Measurements from ENCODE around the gene NAPG.

Gene NAPG

GRCh38 chr18:10482985-10483949 is 42.6 kb upstream of the NAPG start:
- TF ChIP-seq, protein P1, sequence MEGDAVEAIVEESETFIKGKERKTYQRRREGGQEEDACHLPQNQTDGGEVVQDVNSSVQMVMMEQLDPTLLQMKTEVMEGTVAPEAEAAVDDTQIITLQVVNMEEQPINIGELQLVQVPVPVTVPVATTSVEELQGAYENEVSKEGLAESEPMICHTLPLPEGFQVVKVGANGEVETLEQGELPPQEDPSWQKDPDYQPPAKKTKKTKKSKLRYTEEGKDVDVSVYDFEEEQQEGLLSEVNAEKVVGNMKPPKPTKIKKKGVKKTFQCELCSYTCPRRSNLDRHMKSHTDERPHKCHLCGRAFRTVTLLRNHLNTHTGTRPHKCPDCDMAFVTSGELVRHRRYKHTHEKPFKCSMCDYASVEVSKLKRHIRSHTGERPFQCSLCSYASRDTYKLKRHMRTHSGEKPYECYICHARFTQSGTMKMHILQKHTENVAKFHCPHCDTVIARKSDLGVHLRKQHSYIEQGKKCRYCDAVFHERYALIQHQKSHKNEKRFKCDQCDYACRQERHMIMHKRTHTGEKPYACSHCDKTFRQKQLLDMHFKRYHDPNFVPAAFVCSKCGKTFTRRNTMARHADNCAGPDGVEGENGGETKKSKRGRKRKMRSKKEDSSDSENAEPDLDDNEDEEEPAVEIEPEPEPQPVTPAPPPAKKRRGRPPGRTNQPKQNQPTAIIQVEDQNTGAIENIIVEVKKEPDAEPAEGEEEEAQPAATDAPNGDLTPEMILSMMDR (IDR thresholded peaks at IDR 0.05; ENCODE audit: low read length, missing control alignments): no peak
- DNase-seq (ENCODE audit: low read depth): no peak
- no peak overlapping the region for H3K4me3 ChIP-seq (replicated peaks; ENCODE audit: low read depth, low read length)

GRCh38 chr18:10485475-10485874 is 40.4 kb upstream of the NAPG start:
- DNase-seq (ENCODE audit: low read depth): no peak
- TF ChIP-seq, protein P1 (IDR thresholded peaks at IDR 0.05; ENCODE audit: low read length, missing control alignments): no peak
- no peak overlapping the region for H3K4me3 ChIP-seq (replicated peaks; ENCODE audit: low read depth, low read length)

GRCh38 chr18:10486362-10486761 is 39.5 kb upstream of the NAPG start:
- no peak overlapping the region for H3K4me3 ChIP-seq (replicated peaks; ENCODE audit: low read depth, low read length)
- no peak for DNase-seq (ENCODE audit: low read depth)
- TF ChIP-seq, protein P1 (IDR thresholded peaks at IDR 0.05; ENCODE audit: low read length, missing control alignments): no peak

DNA sequence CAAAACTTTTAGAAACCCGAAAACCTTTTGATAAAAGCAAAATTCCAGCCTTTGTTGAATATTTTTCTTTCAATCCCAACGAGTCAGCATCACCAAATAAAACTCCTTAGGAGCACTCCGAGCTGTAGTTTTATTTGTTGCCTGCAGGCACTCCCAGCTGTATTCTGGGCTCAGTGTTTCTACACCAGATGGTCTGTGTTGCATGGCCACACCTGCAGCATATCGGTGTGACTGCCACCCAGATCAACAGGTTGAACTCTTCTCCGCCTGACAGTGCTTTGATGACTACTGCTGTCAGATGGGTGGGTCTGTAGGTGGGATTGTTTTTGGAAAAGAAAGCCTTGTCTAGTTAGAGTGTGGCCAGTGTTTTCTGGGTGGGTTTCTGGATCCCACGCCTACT is 38.7 kb upstream of the NAPG start:
- no peak for DNase-seq (ENCODE audit: low read depth)
- TF ChIP-seq, protein P1 (IDR thresholded peaks at IDR 0.05; ENCODE audit: low read length, missing control alignments): no peak
- no peak overlapping the region for H3K4me3 ChIP-seq (replicated peaks; ENCODE audit: low read depth, low read length)

DNA sequence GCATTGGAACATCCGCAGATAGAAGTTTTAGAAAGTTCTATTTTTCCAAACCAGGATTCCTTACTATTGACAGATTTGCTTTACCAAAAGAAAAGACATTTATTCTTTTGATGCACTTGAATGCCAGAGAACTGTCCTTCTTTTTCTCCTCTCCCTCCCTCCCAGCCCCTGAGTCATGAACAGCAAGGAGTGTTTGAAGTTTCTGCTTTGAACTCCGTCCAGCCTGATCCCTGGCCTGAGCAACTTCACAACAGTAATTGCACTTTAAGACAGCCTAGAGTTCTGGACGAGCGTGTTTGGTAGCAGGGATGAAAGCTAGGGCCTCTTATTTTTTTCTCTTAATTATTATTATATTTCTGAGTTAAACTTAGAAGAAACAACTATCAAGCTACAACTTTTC is 37.8 kb upstream of the NAPG start:
- H3K4me3 ChIP-seq (replicated peaks; ENCODE audit: low read depth, low read length): no peak overlapping the region
- DNase-seq (ENCODE audit: low read depth): no peak
- TF ChIP-seq, protein P1 (IDR thresholded peaks at IDR 0.05; ENCODE audit: low read length, missing control alignments): no peak

GRCh38 chr18:10490401-10491165 is 35.2 kb upstream of the NAPG start:
- TF ChIP-seq, protein P1 (IDR thresholded peaks at IDR 0.05; ENCODE audit: low read length, missing control alignments): no peak

More at GRCh38 chr18:10490401-10491165, 35.2 kb upstream of the NAPG start:
- DNase-seq (ENCODE audit: low read depth): no peak
- H3K4me3 ChIP-seq (replicated peaks; ENCODE audit: low read depth, low read length): no peak overlapping the region

Data from fibroblast of pulmonary artery (primary cell).